ENCODE measurements around the gene PHETA1. TPM values are rescaled to one million over a fixed set of nuclear protein-coding genes. Genes with fewer than 3 reads are reported as not detected.

PHETA1 gene
- polyA plus RNA-seq, 3 donors: 3.4 to 15.3 (median 4.9) TPM

DNA sequence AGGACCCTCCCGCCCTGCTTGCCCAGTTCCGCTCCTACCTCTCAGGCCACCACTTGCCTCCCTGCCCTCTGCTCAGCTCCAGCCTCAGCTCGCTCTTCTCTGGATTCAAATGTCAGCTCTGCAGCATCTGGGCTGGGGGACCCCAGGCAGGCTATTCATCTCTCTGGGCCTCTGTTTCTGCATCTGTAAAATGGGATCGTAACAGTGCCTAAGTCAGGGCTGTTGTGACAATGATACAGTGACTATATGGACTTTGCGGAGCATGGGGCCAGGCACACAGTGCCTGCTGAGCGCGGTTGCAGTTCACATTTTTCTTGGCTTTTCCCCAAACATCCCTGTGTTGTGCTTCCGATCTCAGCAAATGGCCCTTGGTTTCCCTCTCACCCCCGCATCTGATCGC lies 2.8 kb downstream of the PHETA1 start:
- Histone ChIP-seq H3K79me2 (ENCODE audit: insufficient read depth, low read length) (no peaks in the 10 kb centered on the region), H3K4me1 (ENCODE audit: control insufficient read depth in 1 of 2, insufficient read depth in 2 of 2, low read length in 2 of 2) (peaks cover 29 to 31% of the 10 kb centered on the region in 2 donors), H3K4me3 (replicated peaks in 1 of 3; ENCODE audit: low read depth in 2 of 3, low read length in 3 of 3) (no peak overlapping the region), H3K4me2 (replicated peaks; ENCODE audit: extremely low read depth, low read length, poor library complexity, severe bottlenecking) (no peak overlapping the region), H3K9me3 (replicated peaks in 1 of 2; ENCODE audit: control insufficient read depth in 1 of 2, insufficient read depth in 1 of 2, low read length in 2 of 2) (no peaks in the 10 kb centered on the region), H3K36me3 (replicated peaks in 1 of 2; ENCODE audit: control insufficient read depth in 1 of 2, insufficient read depth in 2 of 2, low read length in 2 of 2) (peaks cover 24 to 39% of the 10 kb centered on the region in 2 donors), H3K9ac (ENCODE audit: insufficient read depth, low read length, poor library complexity, severe bottlenecking) (no peak overlapping the region), H4K20me1 (ENCODE audit: insufficient read depth, low read length) (peaks cover 33% of the 10 kb centered on the region), H2AFZ (ENCODE audit: insufficient read depth, low read depth, low read length, poor library complexity, severe bottlenecking) (no peak overlapping the region), H3K27ac (ENCODE audit: low read depth in 1 of 2, low read length in 2 of 2) (no peak overlapping the region), H3K27me3 (ENCODE audit: control insufficient read depth in 2 of 2, insufficient read depth in 2 of 2, low read length in 2 of 2) (no peaks in the 10 kb centered on the region)
- 100% methylated on average over 10 of the region's 10 CpGs for WGBS (ENCODE audit: insufficient coverage)
- Mint-ChIP-seq H3K27me3 (ENCODE audit: low read depth in 3 of 3) (peaks cover 0 to 8% (median 3%) of the 10 kb centered on the region in 3 donors), H3K9me3 (peaks cover 0 to 1% (median 0%) of the 10 kb centered on the region in 7 donors), H3K4me3 (no peak overlapping the region), H3K27ac (no peak overlapping the region), H3K4me1 (peaks cover 35% of the 10 kb centered on the region), H3K36me3 (peaks cover 44 to 50% of the 10 kb centered on the region in 2 donors)
- DNase-seq: no peak
- intact Hi-C loops (cut with micrococcal nuclease): no loop called here
- TF ChIP-seq, protein P1, sequence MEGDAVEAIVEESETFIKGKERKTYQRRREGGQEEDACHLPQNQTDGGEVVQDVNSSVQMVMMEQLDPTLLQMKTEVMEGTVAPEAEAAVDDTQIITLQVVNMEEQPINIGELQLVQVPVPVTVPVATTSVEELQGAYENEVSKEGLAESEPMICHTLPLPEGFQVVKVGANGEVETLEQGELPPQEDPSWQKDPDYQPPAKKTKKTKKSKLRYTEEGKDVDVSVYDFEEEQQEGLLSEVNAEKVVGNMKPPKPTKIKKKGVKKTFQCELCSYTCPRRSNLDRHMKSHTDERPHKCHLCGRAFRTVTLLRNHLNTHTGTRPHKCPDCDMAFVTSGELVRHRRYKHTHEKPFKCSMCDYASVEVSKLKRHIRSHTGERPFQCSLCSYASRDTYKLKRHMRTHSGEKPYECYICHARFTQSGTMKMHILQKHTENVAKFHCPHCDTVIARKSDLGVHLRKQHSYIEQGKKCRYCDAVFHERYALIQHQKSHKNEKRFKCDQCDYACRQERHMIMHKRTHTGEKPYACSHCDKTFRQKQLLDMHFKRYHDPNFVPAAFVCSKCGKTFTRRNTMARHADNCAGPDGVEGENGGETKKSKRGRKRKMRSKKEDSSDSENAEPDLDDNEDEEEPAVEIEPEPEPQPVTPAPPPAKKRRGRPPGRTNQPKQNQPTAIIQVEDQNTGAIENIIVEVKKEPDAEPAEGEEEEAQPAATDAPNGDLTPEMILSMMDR (IDR thresholded peaks at IDR 0.05): no peak

DNA sequence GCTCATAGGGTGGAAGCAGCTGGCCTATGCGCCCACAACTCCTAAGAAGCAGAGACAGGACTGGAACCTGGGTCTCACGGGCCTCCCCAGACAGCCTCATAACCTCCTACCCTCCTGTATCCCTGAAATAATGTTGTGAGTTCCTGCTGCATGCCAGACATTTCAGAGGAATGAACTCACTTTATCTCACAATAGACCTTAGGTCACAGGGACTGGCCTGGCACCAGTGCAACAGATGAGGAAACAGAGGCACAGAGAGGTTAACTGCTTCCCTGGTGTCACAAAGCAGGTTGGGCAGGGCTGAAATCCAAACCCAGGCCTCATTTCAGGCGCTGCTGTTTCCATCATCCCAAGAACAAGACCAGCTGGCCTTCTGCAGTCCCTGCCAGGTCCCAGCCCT lies 5.3 kb downstream of the PHETA1 start:
- H3K36me3 ChIP-seq (replicated peaks in 1 of 2; ENCODE audit: control insufficient read depth in 1 of 2, insufficient read depth in 2 of 2, low read length in 2 of 2): peaks cover 24 to 39% of the 10 kb centered on the region in 2 donors
- no peak for DNase-seq
- H2AFZ ChIP-seq (ENCODE audit: insufficient read depth, low read depth, low read length, poor library complexity, severe bottlenecking): no peak overlapping the region
- Mint-ChIP-seq H3K27ac (no peak overlapping the region), H3K4me3 (no peak overlapping the region), H3K36me3 (peaks cover 45 to 53% of the 10 kb centered on the region in 2 donors), H3K9me3 (peaks cover 0 to 1% (median 0%) of the 10 kb centered on the region in 7 donors), H3K4me1 (peaks cover 49% of the 10 kb centered on the region), H3K27me3 (ENCODE audit: low read depth in 3 of 3) (peaks cover 5 to 14% (median 11%) of the 10 kb centered on the region in 3 donors)
- peaks cover 29 to 35% of the 10 kb centered on the region in 2 donors for H3K4me1 ChIP-seq (ENCODE audit: control insufficient read depth in 1 of 2, insufficient read depth in 2 of 2, low read length in 2 of 2)
- H4K20me1 ChIP-seq (ENCODE audit: insufficient read depth, low read length): peaks cover 33% of the 10 kb centered on the region
- no peaks in the 10 kb centered on the region for H3K27me3 ChIP-seq (ENCODE audit: control insufficient read depth in 2 of 2, insufficient read depth in 2 of 2, low read length in 2 of 2)
- WGBS (ENCODE audit: insufficient coverage): 100% methylated on average over 1 of the region's 3 CpGs
- no peak overlapping the region for H3K4me3 ChIP-seq (replicated peaks in 1 of 3; ENCODE audit: low read depth in 2 of 3, low read length in 3 of 3)
- no peak overlapping the region for H3K4me2 ChIP-seq (replicated peaks; ENCODE audit: extremely low read depth, low read length, poor library complexity, severe bottlenecking)
- intact Hi-C loops (cut with micrococcal nuclease): no loop called here
- no peak overlapping the region for H3K27ac ChIP-seq (ENCODE audit: low read depth in 1 of 2, low read length in 2 of 2)
- TF ChIP-seq, protein P1 (IDR thresholded peaks at IDR 0.05): no peak
- H3K79me2 ChIP-seq (ENCODE audit: insufficient read depth, low read length): no peaks in the 10 kb centered on the region
- H3K9me3 ChIP-seq (replicated peaks in 1 of 2; ENCODE audit: control insufficient read depth in 1 of 2, insufficient read depth in 1 of 2, low read length in 2 of 2): no peaks in the 10 kb centered on the region
- H3K9ac ChIP-seq (ENCODE audit: insufficient read depth, low read length, poor library complexity, severe bottlenecking): no peak overlapping the region
